Smooth muscle cell (in vitro differentiated cells): Measurements from ENCODE around the gene ADAM20. TPM values are rescaled to one million over a fixed set of nuclear protein-coding genes. Genes with fewer than 3 reads are reported as not detected.

Experiments used
- DNase-seq: peaks from one replicate; lab custom pipeline; 2025; ENCODE audit not compliant: unreplicated experiment; lab: John Stamatoyannopoulos, UW
- H2AFZ ChIP-seq: fragments of 200-600 bp; sonication (generic); 2 replicates; pipeline ENCODE4 v1.6.0; 2016; ENCODE audit warnings: antibody characterized with exemption, low read depth, mild to moderate bottlenecking
- H3F3A ChIP-seq: fragments of 200-600 bp; sonication (generic); 2 replicates; pipeline ENCODE4 v1.6.0; 2017; ENCODE audit warnings: antibody characterized with exemption, low read depth
- H3K27ac ChIP-seq: fragments of 200-600 bp; sonication (generic); 2 replicates; pipeline ENCODE4 v1.5.1; 2016; ENCODE audit warnings: low read depth, mild to moderate bottlenecking
- H3K27me3 ChIP-seq: fragments of 200-600 bp; sonication (generic); 2 replicates; pipeline ENCODE4 v1.6.1; 2016; ENCODE audit warnings: low read depth, mild to moderate bottlenecking
- H3K36me3 ChIP-seq: fragments of 200-600 bp; sonication (generic); 2 replicates; pipeline ENCODE4 v1.5.1; 2016; ENCODE audit warnings: low read depth
- H3K4me1 ChIP-seq: fragments of 200-600 bp; sonication (generic); 2 replicates; pipeline ENCODE4 v1.5.1; 2016; ENCODE audit warnings: low read depth
- H3K4me2 ChIP-seq: fragments of 200-600 bp; sonication (generic); 2 replicates; pipeline ENCODE4 v1.6.0; 2016; ENCODE audit warnings: mild to moderate bottlenecking
- H3K4me3 ChIP-seq: fragments of 200-600 bp; sonication (generic); 2 replicates; pipeline ENCODE4 v1.5.1; 2016; ENCODE audit warnings: mild to moderate bottlenecking
- H3K79me2 ChIP-seq: fragments of 200-600 bp; sonication (generic); 2 replicates; pipeline ENCODE4 v1.6.0; 2016; ENCODE audit warnings: low read depth, mild to moderate bottlenecking
- H3K9ac ChIP-seq: fragments of 200-600 bp; sonication (generic); 2 replicates; pipeline ENCODE4 v1.6.0; 2016; ENCODE audit warnings: low read depth
- H3K9me3 ChIP-seq: fragments of 200-600 bp; sonication (generic); replicated peaks from 2 replicates; pipeline ENCODE4 v1.5.1; 2016; ENCODE audit warnings: low read depth
- H4K20me1 ChIP-seq: fragments of 200-600 bp; sonication (generic); 2 replicates; pipeline ENCODE4 v1.6.0; 2016; ENCODE audit warnings: low read depth
- WGBS: methylation state at CpG from one replicate; pipeline ENCODE4 v1.1.7; 2016; ENCODE audit warnings: low lambda C conversion rate; 5-methylcytosine and 5-hydroxymethylcytosine counted together
- polyA plus RNA-seq: library from polyadenylated mRNA; unstranded; fragments of >200 nt; fragmentation: Nextera tagmentation; extraction: Ambion mirVana; gene quantifications from 2 replicates; pipeline ENCODE4 v1.2.1, GENCODE V29; 2016
- total RNA-seq: library from RNA; depleted of rRNA; stranded (reverse); fragments of >200 nt; gene quantifications from 2 replicates; pipeline ENCODE4 v1.2.3, GENCODE V29; 2014
- TF ChIP-seq, protein P1 (sequence below): fragments of 200-600 bp; sonication (generic); IDR thresholded peaks from 2 replicates; pipeline ENCODE4 v1.5.1; 2017; ENCODE audit warnings: borderline replicate concordance, mild to moderate bottlenecking, antibody characterized with exemption; ENCODE audit not compliant: insufficient read depth, poor library complexity, severe bottlenecking

Gene ADAM20
- total and polyA plus RNA-seq, 2 experiments from 2014 or later: 1.1 TPM; not detected in 1

GRCh38 chr14:70527501-70528105 lies 7.2 kb downstream of the ADAM20 start:
- H3K4me2 ChIP-seq: no peak overlapping the region
- H3K4me1 ChIP-seq: peaks cover 4% of the 10 kb centered on the region
- H3K4me3 ChIP-seq: no peak overlapping the region
- DNase-seq: no peak
- no peak overlapping the region for H3K27ac ChIP-seq
- no peaks in the 10 kb centered on the region for H3K36me3 ChIP-seq
- no peaks in the 10 kb centered on the region for H4K20me1 ChIP-seq
- no peaks in the 10 kb centered on the region for H3K27me3 ChIP-seq
- no peak overlapping the region for H2AFZ ChIP-seq
- H3K9me3 ChIP-seq: no peaks in the 10 kb centered on the region
- H3K79me2 ChIP-seq: no peaks in the 10 kb centered on the region
- WGBS: 88% methylated on average over 2 of the region's 2 CpGs
- no peaks in the 10 kb centered on the region for H3F3A ChIP-seq
- TF ChIP-seq, protein P1, sequence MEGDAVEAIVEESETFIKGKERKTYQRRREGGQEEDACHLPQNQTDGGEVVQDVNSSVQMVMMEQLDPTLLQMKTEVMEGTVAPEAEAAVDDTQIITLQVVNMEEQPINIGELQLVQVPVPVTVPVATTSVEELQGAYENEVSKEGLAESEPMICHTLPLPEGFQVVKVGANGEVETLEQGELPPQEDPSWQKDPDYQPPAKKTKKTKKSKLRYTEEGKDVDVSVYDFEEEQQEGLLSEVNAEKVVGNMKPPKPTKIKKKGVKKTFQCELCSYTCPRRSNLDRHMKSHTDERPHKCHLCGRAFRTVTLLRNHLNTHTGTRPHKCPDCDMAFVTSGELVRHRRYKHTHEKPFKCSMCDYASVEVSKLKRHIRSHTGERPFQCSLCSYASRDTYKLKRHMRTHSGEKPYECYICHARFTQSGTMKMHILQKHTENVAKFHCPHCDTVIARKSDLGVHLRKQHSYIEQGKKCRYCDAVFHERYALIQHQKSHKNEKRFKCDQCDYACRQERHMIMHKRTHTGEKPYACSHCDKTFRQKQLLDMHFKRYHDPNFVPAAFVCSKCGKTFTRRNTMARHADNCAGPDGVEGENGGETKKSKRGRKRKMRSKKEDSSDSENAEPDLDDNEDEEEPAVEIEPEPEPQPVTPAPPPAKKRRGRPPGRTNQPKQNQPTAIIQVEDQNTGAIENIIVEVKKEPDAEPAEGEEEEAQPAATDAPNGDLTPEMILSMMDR: no peak
- H3K9ac ChIP-seq: no peak overlapping the region

DNA sequence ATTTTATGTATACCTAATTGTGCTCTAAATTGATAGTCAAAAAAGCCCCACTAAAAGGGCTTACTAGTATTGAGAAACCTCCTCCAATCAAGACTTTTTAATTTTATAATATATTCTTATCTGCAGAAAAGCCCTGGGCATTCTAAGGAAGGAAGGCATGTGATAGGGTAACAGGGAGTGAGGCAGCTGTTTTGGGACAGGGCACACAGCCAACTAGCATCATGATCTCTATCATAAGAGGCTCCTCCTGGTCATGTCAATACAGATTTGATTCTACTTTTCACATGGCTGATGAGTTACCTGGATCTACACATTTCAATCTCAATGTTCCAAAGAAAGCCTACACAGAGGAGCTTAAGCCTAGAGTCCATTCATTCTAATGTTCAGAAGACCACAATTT lies 9.1 kb downstream of the ADAM20 start:
- Histone ChIP-seq H3K4me3 (no peak overlapping the region), H3K9me3 (peaks cover 2% of the 10 kb centered on the region), H3K9ac (no peak overlapping the region), H3F3A (no peaks in the 10 kb centered on the region), H3K79me2 (no peaks in the 10 kb centered on the region), H2AFZ (no peak overlapping the region), H4K20me1 (no peaks in the 10 kb centered on the region), H3K4me1 (peaks cover 4% of the 10 kb centered on the region), H3K27ac (no peak overlapping the region), H3K27me3 (no peaks in the 10 kb centered on the region), H3K4me2 (no peak overlapping the region), H3K36me3 (no peaks in the 10 kb centered on the region)
- TF ChIP-seq, protein P1: no peak
- DNase-seq: no peak

DNA sequence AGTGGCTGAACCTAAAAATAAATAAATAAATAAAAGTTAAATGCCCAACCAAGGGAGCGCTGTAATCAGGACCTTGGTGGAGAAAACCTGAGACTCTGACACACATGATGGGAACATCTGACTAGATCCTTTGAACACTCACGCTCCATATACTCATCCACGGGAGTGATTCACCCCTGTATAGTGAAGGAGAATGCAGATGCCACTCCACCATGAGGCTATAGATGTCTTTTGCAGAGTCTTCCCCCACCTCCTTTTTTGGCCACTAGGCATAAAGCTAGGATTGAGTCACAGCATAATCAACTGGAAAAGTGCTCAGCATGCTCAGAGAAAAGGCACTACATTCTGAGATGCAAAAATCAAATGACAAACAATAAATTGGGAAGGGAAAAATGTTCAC lies 19.0 kb downstream of the ADAM20 start:
- no peak overlapping the region for H3K9ac ChIP-seq
- TF ChIP-seq, protein P1: no peak

GRCh38 chr14:70514168-70515069 lies 20.4 kb downstream of the ADAM20 start:
- no peak for DNase-seq
- H3K9ac ChIP-seq: no peak overlapping the region
- H3K27ac ChIP-seq: no peak overlapping the region
- no peaks in the 10 kb centered on the region for H3K27me3 ChIP-seq
- TF ChIP-seq, protein P1: no peak
- no peak overlapping the region for H2AFZ ChIP-seq
- H3K79me2 ChIP-seq: no peaks in the 10 kb centered on the region
- no peak overlapping the region for H3K4me2 ChIP-seq
- H3K4me3 ChIP-seq: no peak overlapping the region
- no peaks in the 10 kb centered on the region for H3K4me1 ChIP-seq
- H3F3A ChIP-seq: no peaks in the 10 kb centered on the region
- no peaks in the 10 kb centered on the region for H3K9me3 ChIP-seq
- H4K20me1 ChIP-seq: no peaks in the 10 kb centered on the region
- no peaks in the 10 kb centered on the region for H3K36me3 ChIP-seq
- 80% methylated on average over 4 of the region's 4 CpGs for WGBS

More for the DNA sequence above, 19.0 kb downstream of the ADAM20 start:
- Histone ChIP-seq H3K4me3 (no peak overlapping the region), H3K9me3 (peaks cover 8% of the 10 kb centered on the region), H3K36me3 (no peaks in the 10 kb centered on the region), H3K4me2 (no peak overlapping the region), H3F3A (no peaks in the 10 kb centered on the region), H3K79me2 (no peaks in the 10 kb centered on the region), H3K4me1 (no peaks in the 10 kb centered on the region), H3K27ac (no peak overlapping the region), H2AFZ (no peak overlapping the region), H3K27me3 (no peaks in the 10 kb centered on the region), H4K20me1 (no peaks in the 10 kb centered on the region)
- DNase-seq: no peak
- WGBS: 83% methylated on average over 3 of the region's 3 CpGs
